T-helper 2 cell treated with Interferon-gamma antibody and Interleukin-4, amounts not matched to agents 100 ng/mL and 5 ng/mL, for 36 hours (primary cell): Measurements from ENCODE around the gene GID4. TPM values are rescaled to one million over a fixed set of nuclear protein-coding genes. Genes with fewer than 3 reads are reported as not detected.

Source experiments
- intact Hi-C: fragments of 100-400 bp; cut with micrococcal nuclease; formaldehyde crosslinking; loops from one replicate; pipeline ENCODE4 v1.15.1; 2023
- total RNA-seq: library from RNA; stranded (reverse); gene quantifications from 2 replicates; pipeline ENCODE4 v1.2.3, GENCODE V29; 2022

GID4 gene
- total RNA-seq, 1 donor from 2014 or later = 9.4 TPM

GRCh38 chr17:18016426-18016825, 22.8 kb upstream of the GID4 start:
- intact Hi-C loops = no loop called here

DNA sequence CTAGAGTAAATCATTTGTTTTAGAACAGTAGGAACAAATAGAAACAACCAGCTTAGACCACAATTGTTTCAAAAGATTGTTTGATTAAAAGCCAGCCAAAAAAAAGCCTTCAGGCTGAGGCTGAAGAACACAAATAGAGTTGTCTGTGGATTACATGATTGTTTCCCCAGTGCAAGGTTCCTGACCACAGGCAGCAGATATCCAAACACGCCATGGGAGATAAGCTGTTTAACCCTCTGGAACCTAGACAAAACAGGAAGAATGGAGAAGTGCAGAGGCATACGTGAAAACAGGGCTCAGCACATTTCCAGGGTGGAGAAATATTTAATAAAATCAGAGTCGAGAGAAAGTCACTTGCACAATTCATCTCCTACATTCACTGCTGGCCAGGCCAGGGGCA, 21.2 kb upstream of the GID4 start:
- intact Hi-C loops = no loop called here

DNA sequence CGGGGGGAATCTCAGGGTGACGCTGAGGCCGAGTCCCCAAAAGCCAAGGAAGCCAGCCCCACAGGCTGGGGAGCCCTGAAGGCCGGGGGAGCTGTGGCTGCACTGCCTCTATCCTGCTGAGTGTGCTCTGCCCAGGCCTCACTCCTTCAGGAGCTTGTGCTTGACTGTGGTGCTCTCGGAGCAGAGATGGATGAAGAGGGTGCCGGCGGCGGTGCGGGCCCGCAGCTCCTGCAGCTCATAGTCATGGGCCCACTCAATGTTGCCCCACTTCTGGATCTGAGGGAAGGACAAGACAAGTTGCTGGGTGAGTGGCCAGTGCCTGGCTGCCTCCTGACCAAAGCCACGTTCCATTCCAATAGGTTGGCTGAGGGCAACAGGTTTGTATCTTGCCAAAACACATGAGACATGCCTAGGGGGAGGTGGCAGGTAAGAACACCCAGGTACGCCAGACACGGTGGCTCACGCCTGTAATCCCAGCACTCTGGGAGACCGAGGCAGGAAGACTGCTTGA, 20.7 kb upstream of the GID4 start:
- intact Hi-C loops = no loop called here

DNA sequence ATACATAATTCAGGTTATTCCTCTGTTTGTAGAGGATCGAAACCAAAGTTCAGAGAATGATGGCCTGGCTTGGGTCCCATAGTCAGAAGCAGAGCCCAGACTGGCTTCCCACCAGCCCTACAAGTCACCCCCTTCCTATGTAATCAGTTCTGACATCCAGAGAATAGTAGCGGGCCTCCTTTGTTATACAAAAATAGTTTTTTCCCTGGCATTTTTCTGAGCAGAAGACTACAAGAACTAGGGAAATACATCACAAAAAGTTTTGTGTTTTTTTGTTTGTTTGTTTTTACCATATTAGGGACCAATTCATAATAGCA, 19.4 kb upstream of the GID4 start:
- intact Hi-C loops = no loop called here

- intact Hi-C loops = no loop called here
These were observed 18.2 kb upstream of the GID4 start for GRCh38 chr17:18020971-18021370.

DNA sequence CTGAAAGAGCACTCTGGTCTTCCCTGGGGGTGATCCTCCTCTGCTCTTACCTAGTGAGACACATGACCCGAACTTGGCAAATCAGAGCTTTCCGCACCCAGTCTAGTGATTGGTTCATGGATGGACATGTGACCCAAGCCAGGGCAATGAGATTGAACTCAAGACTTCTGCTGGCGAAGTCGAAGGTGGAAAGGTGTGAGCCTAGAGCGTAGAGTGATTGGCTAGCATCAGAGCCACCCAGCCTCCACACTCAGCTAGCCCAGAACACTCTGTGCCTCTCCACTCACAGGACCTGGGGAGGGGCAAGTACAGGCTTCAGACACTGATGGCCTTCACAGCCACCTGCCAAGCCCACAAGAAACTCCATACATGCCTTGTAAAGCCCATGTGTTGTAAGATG, 17.8 kb upstream of the GID4 start:
- intact Hi-C loops = no loop called here

DNA sequence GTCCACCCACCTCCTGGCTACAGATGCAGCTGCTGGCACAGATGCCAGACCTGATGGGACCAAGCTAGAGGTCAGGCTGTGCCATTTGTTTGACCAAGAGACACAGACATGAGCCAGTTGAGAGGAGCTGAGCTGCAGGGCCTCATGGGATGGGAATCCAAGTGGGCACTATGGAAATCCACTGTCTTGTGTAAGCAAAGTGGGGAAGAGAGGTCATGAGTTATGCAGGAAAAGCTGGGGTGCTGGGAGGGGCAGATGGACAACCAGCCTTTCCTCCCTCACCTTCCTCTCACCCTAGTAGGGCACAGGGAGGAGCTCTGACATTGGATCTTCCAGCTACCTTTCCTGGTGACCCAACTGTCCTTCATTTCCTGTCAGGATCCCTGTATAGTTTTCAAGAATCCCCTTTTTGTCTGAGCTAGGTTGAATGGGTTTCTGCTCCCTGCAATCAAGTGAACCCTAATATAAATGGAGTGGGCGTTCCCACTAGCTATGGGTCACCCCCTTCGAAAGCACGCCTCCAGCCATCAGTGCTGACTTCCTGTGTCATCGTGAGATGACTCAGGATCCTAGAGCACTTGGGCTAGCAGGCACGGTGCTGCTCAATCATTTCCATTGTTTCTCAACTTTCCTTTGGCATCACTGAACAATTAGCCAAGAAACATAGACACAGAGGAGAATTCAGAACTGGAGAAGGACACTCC, 13.8 kb upstream of the GID4 start:
- intact Hi-C loops = no loop called here

- intact Hi-C loops = no loop called here
These were observed 13.0 kb upstream of the GID4 start for GRCh38 chr17:18025945-18026776.

DNA sequence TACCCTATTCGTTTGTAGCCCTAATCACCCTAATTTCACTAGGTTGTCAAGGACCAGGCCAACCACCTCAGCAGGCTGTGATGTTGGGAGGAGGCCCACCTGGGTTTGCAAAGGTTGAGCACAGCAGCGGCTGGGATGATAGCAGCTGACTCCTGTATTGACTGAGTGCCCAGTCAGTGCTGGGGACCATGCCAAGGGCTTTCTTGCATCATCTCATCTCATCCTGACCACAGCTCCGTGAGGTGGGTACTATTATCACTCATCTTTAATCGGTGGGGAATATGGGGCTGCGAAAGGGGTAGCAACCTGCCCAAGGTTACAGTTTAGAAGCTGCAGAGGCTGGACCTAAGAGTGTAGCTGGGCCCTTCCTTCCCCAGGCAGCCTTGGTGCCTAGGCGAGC, 11.9 kb upstream of the GID4 start:
- intact Hi-C loops = no loop called here

- intact Hi-C loops = no loop called here
These were observed 10.9 kb upstream of the GID4 start for GRCh38 chr17:18028114-18028951.

DNA sequence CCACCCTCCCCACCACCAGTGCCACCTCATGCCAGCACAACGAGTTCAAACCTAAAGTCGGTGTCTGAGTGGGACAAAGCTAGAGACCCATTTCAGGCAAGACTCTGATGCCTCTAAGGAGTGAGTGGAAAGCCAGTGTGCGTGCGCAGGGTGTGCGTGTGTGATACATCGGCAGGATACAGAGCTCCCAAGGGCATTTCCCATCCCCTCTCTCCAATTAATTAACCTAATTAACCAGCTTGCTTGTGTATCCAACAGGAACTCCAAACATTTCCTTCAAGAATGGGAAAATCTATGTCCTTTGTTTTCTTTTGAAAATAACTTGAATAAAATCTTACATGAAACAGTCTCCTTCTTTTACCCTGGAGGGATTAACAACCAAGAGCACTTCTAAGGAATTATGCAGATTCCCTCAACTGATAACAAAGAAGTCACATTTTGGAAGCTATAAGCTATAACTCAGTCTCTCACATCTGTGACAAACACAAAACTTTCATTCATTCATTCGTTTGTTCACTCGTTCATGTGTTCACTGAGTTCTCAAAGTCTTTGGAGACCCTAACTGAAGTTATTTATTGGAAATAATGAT, 10.2 kb upstream of the GID4 start:
- intact Hi-C loops = no loop called here

GRCh38 chr17:18031955-18032354, 7.3 kb upstream of the GID4 start:
- intact Hi-C loops = loop anchor here (10.0 kb wide), 1 partner anchor 177 kb away; no protein-coding TSS in a partner anchor

DNA sequence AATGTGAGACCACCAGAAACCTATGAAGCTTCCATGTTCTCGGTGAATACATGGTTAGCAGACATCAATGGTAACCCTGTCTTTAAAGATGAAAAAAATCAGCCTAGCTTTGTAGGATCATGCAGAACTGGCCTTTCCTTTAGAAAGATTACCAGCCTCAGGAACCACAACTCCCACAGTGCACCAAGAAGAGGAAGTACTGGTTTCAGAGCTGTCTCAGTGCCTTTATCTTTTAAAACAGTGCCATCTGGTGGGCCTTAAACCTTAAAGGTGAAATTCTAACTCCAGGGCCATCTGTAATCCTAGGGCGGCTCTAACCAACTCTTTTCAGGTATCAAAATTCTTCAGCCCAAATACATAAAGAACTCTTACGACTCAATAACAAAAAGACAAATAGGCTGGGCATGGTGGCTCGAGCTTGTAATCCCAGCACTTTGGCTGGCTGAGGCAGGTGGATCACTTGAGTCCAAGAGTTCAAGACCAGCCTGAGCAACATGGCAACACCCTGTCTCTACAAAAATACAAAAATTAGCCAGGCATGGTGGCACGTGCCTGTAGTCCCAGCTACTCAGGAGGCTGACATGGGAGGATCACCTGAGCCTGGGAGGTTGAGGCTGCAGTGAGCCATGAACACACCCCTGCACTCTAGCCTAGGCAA, 5.6 kb upstream of the GID4 start:
- intact Hi-C loops = loop anchor here (1.0 to 10.0 kb wide), 3 partner anchors 142 to 352 kb away; partner anchors contain the start of gene RAI1

DNA sequence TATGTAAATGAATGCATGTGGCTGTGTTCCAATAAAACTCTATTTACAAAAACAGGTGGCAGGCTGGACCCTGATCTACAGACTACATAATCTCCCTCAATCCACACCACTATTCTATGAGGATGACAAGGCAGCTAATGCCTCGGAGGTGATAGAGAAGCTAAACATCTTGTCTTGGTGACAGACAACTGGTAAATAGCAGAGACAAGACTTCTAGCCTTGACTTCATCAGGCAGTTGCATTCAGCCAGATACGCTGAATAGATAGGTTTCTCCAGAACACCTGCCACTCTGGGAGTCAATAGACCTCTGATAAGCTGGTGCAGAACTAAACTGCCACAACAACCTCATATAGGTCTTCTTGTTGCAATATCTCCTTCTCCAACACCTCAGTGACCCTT, 3.5 kb upstream of the GID4 start:
- intact Hi-C loops = loop anchor here (5.0 to 10.0 kb wide), 2 partner anchors 181 to 538 kb away; partner anchors contain the start of gene RASD1

DNA sequence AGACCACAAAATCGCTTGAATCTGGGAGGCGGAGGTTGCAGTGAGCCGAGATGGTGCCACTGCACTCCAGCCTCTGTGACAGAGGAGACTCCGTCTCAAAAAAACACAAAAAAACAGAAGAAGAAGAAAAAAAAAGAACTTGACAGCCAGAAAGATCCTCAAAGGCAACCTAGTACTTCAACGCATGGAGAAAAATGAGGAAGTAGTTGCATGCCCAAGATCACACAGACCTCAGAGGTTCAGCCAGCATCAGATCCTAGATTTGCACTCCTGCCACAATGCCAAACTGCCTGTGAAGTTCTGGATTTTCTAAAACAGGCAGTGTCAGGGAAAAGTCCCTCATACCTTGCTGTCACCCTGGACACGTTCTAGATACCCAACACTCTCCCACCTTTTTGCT, 1.7 kb upstream of the GID4 start:
- intact Hi-C loops = loop anchor here (5.0 to 10.0 kb wide), 2 partner anchors 183 to 540 kb away; partner anchors contain the start of gene RASD1

GRCh38 chr17:18038149-18038850, 908 bp upstream of the GID4 start:
- intact Hi-C loops = loop anchor here (2.0 to 10.0 kb wide), 4 partner anchors 183 to 541 kb away; partner anchors contain the start of genes PEMT and RASD1

- intact Hi-C loops = loop anchor here (1.0 to 10.0 kb wide), 9 partner anchors 48 to 562 kb away; partner anchors contain the start of genes ALKBH5, DRC3, DRG2 and MED9
These were observed 490 bp downstream of the GID4 start for GRCh38 chr17:18039535-18040260.

- intact Hi-C loops = loop anchor here (5.0 kb wide), 1 partner anchor 563 kb away; the partner anchor contains the start of gene MED9
These were observed 1.2 kb downstream of the GID4 start for GRCh38 chr17:18040261-18040858.
